Tibial nerve (tissue), 4 donors: ENCODE results near the gene ZNF423. TPM values are rescaled to one million over a fixed set of nuclear protein-coding genes. Genes with fewer than 3 reads are reported as not detected.
A peak's percentile ranks its signal among the peaks of the same experiment; 100 is the strongest.

Experiments
- DNase-seq, 2 donors: peaks; one replicate each; pipeline ENCODE4 v3.0.0-alpha.2; 2019; ENCODE audit warnings: low spot score in 2 of 2
- H3K27ac ChIP-seq, 4 donors: fragments of 200-600 bp; sonication (generic) in 3 of 4; one replicate each; pipeline ENCODE4 v1.5.1; 2017 to 2019; ENCODE audit warnings: mild to moderate bottlenecking in 1 of 4
- H3K27me3 ChIP-seq, 2 donors: fragments of 200-600 bp; sonication (generic) in 1 of 2; one replicate each; pipeline versions ENCODE4 v1.5.1 to v1.6.0; 2017 to 2019
- H3K36me3 ChIP-seq, 3 donors: fragments of 200-600 bp; sonication (generic); one replicate each; pipeline ENCODE4 v1.5.1; 2018 to 2019
- H3K4me1 ChIP-seq, 4 donors: fragments of 200-600 bp; sonication (generic) in 3 of 4; one replicate each; pipeline ENCODE4 v1.5.1; 2017 to 2019
- H3K4me3 ChIP-seq, 4 donors: fragments of 200-600 bp; sonication (generic) in 3 of 4; one replicate each; pipeline ENCODE4 v1.5.1; 2017 to 2019; ENCODE audit warnings: mild to moderate bottlenecking in 1 of 4, moderate library complexity in 1 of 4
- H3K9me3 ChIP-seq, 4 donors: fragments of 200-600 bp; sonication (generic) in 3 of 4; one replicate each; pipeline ENCODE4 v1.5.1; 2017 to 2019
- CTCF ChIP-seq, 5 experiments: fragments of 200-600 bp in 3 of 5; fragments of 450-650 bp in 2 of 5; sonication (generic) in 3 of 5; IDR thresholded peaks; one replicate each; pipeline ENCODE4 v1.5.1; 2016 to 2019; ENCODE audit warnings: antibody characterized with exemption in 5 of 5, mild to moderate bottlenecking in 3 of 5, moderate library complexity in 2 of 5
- EP300 ChIP-seq, 2 donors: sonication (generic); formaldehyde crosslinking; IDR thresholded peaks; one replicate each; pipeline ENCODE4 v1.6.1; 2017; ENCODE audit warnings: antibody characterized with exemption in 2 of 2, mild to moderate bottlenecking in 1 of 2
- POLR2A ChIP-seq, 2 donors: fragments of 450-650 bp; IDR thresholded peaks; one replicate each; pipeline ENCODE4 v1.6.1; 2017; ENCODE audit warnings: antibody characterized with exemption in 2 of 2, mild to moderate bottlenecking in 2 of 2, moderate library complexity in 2 of 2
- WGBS, 2 donors: methylation state at CpG; one replicate each; pipeline ENCODE4 v1.1.5; 2018; 5-methylcytosine and 5-hydroxymethylcytosine counted together
- total RNA-seq, 4 donors: library from RNA; depleted of rRNA; stranded (reverse); fragments of >200 nt; gene quantifications; one replicate each; pipeline ENCODE4 v1.1.0, GENCODE V29; 2016

ZNF423 gene
- total RNA-seq, 4 donors from 2014 or later = 15.9 to 20.5 (median 18.5) TPM

DNA sequence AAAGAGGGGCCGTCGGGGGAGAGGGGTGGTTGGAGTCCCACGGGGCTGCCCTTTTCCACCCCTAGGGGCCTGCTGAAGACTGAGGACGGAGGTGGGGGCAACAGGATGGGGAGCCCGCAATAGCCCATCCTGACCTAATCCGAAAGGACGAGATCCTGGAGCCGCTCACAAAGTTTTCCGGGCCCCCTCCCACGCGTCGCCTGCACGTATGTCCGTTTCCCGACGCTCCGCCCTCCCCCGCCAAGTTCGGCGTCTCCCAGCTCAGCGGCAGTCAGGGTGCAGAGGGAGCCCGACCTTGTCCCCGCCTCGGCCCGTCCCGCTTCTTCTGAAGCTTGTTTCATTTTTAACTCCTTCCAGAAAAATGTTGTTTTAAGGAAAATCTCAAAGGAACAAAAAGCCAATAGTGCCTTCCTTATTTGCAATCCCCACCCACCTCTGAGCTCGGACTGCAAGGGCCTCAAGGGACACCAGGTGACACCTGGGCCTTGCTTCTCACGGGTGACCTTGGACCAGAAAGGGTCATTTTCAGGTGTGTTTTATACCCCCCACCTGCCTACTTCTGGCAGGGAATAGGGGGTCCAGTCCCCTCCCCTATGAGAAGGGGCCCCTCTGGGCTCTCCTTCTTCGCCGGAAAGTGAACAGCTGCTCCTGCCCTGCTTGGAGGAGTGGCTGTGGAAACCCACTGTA is 3.4 kb upstream of the ZNF423 start:
- Histone ChIP-seq H3K27me3 (peaks cover 0 to 26% of the 10 kb centered on the region in 2 donors), H3K36me3 (no peaks in the 10 kb centered on the region), H3K4me3 (peak overlapping the region; percentile 43 to 77 (median 54)), H3K4me1 (peaks cover 0 to 46% (median 14%) of the 10 kb centered on the region in 4 donors), H3K27ac (peak overlapping the region; percentile 65 to 95 (median 84)), H3K9me3 (no peaks in the 10 kb centered on the region)
- no peak for DNase-seq
- 5% methylated on average over 28 to 29 of the region's 30 CpGs for WGBS, 2 donors
- TF ChIP-seq CTCF (IDR thresholded peaks at IDR 0.05) = peak in 2 of 5 experiments; percentile 8 to 14
- no peak for TF ChIP-seq EP300 (IDR thresholded peaks at IDR 0.05)
- peak in 1 of 2 donors; percentile 31 for TF ChIP-seq POLR2A (IDR thresholded peaks at IDR 0.05)

- peak in 1 of 2 donors; percentile 29 for DNase-seq
- TF ChIP-seq CTCF (IDR thresholded peaks at IDR 0.05) = no peak
- TF ChIP-seq POLR2A (IDR thresholded peaks at IDR 0.05) = peak in 1 of 2 donors; percentile 14
- TF ChIP-seq EP300 (IDR thresholded peaks at IDR 0.05) = no peak
- H3K27me3 ChIP-seq = peaks cover 0 to 32% of the 10 kb centered on the region in 2 donors
- peak overlapping the region; percentile 43 to 77 (median 54) for H3K4me3 ChIP-seq
- H3K4me1 ChIP-seq = peaks cover 0 to 53% (median 20%) of the 10 kb centered on the region in 4 donors
- WGBS, 2 donors = 1 to 2% methylated on average over 22 to 49 of the region's 90 CpGs
- H3K9me3 ChIP-seq = no peaks in the 10 kb centered on the region
- peak overlapping the region; percentile 65 to 95 (median 84) for H3K27ac ChIP-seq
- H3K36me3 ChIP-seq = no peaks in the 10 kb centered on the region
These were observed 2.5 kb upstream of the ZNF423 start for GRCh38 chr16:49858200-49859124.

GRCh38 chr16:49857423-49858181 is 1.7 kb upstream of the ZNF423 start:
- peak in 1 of 2 donors; percentile 16 for DNase-seq
- no peaks in the 10 kb centered on the region for H3K9me3 ChIP-seq
- peak overlapping the region in 3 of 4 donors; percentile 50 to 95 (median 62) for H3K27ac ChIP-seq
- WGBS, 2 donors = 0 to 1% methylated on average over 18 to 41 of the region's 52 CpGs
- peak overlapping the region; percentile 33 to 77 (median 50) for H3K4me3 ChIP-seq
- peaks cover 0 to 35% of the 10 kb centered on the region in 2 donors for H3K27me3 ChIP-seq
- H3K36me3 ChIP-seq = no peaks in the 10 kb centered on the region
- peak; percentile 59 to 85 (median 66) for TF ChIP-seq CTCF (IDR thresholded peaks at IDR 0.05)
- TF ChIP-seq EP300 (IDR thresholded peaks at IDR 0.05) = no peak
- TF ChIP-seq POLR2A (IDR thresholded peaks at IDR 0.05) = no peak
- H3K4me1 ChIP-seq = peaks cover 0 to 61% (median 21%) of the 10 kb centered on the region in 4 donors

DNA sequence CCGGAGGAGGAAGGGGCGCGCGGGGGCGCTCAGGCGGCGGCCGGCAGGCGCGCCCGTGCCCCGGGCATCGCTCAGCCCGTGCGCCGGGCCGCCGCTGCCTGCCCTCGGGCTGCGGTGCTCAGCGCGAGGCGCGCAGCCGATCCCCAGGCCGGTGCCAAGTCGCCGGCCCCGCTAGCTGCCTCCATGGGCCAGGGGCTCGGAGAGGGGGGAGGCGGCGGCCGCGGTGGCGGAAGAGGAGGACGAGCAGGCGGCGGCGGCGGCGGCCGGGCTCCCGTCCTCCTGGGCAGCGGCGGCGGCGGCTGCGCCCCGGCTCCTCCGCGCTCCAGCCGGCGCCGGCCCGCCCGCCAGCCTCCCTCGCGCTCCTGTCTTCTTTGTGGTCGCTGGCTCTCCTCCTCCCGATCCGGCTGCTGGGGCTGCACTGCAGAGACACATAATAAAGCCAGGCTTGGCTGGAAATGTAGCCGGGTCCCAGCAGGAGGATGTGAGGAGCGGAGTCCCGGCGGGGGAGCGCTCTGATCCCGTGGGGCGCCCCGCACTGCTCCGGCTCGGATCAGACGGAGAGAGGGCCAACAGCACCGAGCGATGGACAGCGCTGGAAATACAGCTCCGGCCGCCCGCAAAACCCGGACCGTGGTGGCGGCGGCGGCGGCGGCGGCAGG is 889 bp upstream of the ZNF423 start:
- Histone ChIP-seq H3K27ac (peak overlapping the region in 3 of 4 donors; percentile 53 to 95 (median 91)), H3K4me3 (peak overlapping the region; percentile 57 to 77 (median 68)), H3K27me3 (peaks cover 0 to 35% of the 10 kb centered on the region in 2 donors), H3K4me1 (peaks cover 0 to 65% (median 21%) of the 10 kb centered on the region in 4 donors), H3K36me3 (no peaks in the 10 kb centered on the region), H3K9me3 (no peaks in the 10 kb centered on the region)
- peak in 1 of 2 donors; percentile 18 for TF ChIP-seq EP300 (IDR thresholded peaks at IDR 0.05)
- peak in 3 of 5 experiments; percentile 8 to 25 (median 22) for TF ChIP-seq CTCF (IDR thresholded peaks at IDR 0.05)
- TF ChIP-seq POLR2A (IDR thresholded peaks at IDR 0.05) = no peak
- WGBS, 2 donors = 0 to 1% methylated on average over 26 to 66 of the region's 86 CpGs
- DNase-seq = peak; percentile 56 to 64
